GM12878 (cell line): ENCODE measurements around the gene ACTR8. TPM values are rescaled to one million over a fixed set of nuclear protein-coding genes. Genes with fewer than 3 reads are reported as not detected.

ENCODE experiments used
- ATF3 ChIP-seq: IDR thresholded peaks from 2 replicates; pipeline ENCODE4 v1.6.1; 2011; ENCODE audit warnings: low read depth, mild to moderate bottlenecking, low read length, moderate library complexity, borderline replicate concordance; ENCODE audit errors: extremely low read depth
- BRCA1 ChIP-seq: IDR thresholded peaks from 2 replicates; pipeline ENCODE4 v1.6.1; 2011; ENCODE audit warnings: low read depth, low read length, improper control_type of control experiment
- CBX3 ChIP-seq: fragments of 200-600 bp; sonication (generic); IDR thresholded peaks from 2 replicates; pipeline ENCODE4 v1.6.1; 2016; ENCODE audit warnings: low read depth, borderline replicate concordance
- CBX5 ChIP-seq: sonication (generic); IDR thresholded peaks from 2 replicates; pipeline ENCODE4 v1.6.1; 2016; ENCODE audit warnings: low read depth, moderate library complexity, mild to moderate bottlenecking, inconsistent platforms
- CHD1 ChIP-seq: IDR thresholded peaks from 2 replicates; pipeline ENCODE4 v1.6.1; 2012; ENCODE audit warnings: low read depth, low read length, improper control_type of control experiment
- CUX1 ChIP-seq: IDR thresholded peaks from 2 replicates; pipeline ENCODE4 v1.6.1; 2012; ENCODE audit warnings: improper control_type of control experiment, low read depth, low read length; ENCODE audit not compliant: insufficient replicate concordance
- E4F1 ChIP-seq: fragments of 450-650 bp; IDR thresholded peaks from 2 replicates; pipeline ENCODE4 v1.6.1; 2018; ENCODE audit warnings: borderline replicate concordance, mild to moderate bottlenecking; ENCODE audit not compliant: partially characterized antibody
- EED ChIP-seq: sonication (generic); IDR thresholded peaks from 2 replicates; pipeline ENCODE4 v1.6.1; 2016; ENCODE audit warnings: antibody characterized with exemption, low read depth
- EZH2 ChIP-seq: IDR thresholded peaks from 2 replicates; pipeline ENCODE4 v1.6.1; 2012; ENCODE audit warnings: low read depth, mild to moderate bottlenecking, control low read depth, inconsistent platforms, low read length, borderline replicate concordance; ENCODE audit not compliant: control insufficient read depth
- FOS ChIP-seq: IDR thresholded peaks from 3 replicates; pipeline ENCODE4 v1.6.1; 2011; ENCODE audit warnings: borderline replicate concordance; ENCODE audit not compliant: insufficient read length; ENCODE audit errors: extremely low read depth
- GATAD2B ChIP-seq: fragments of 450-650 bp; conservative IDR thresholded peaks from 2 replicates; pipeline ENCODE4 v1.6.1; 2017; ENCODE audit warnings: low read depth, mild to moderate bottlenecking, moderate library complexity
- HDAC2 ChIP-seq: fragments of 200-600 bp; sonication (generic); IDR thresholded peaks from 2 replicates; pipeline ENCODE4 v1.6.1; 2017
- JUNB ChIP-seq: IDR thresholded peaks from 2 replicates; pipeline ENCODE4 v1.6.1; 2016; ENCODE audit warnings: antibody characterized with exemption, mild to moderate bottlenecking
- LARP7 ChIP-seq: fragments of 450-650 bp; IDR thresholded peaks from 2 replicates; pipeline ENCODE4 v1.6.1; 2017; ENCODE audit warnings: mild to moderate bottlenecking
- MYB ChIP-seq: fragments of 150-350 bp; IDR thresholded peaks from 2 replicates; pipeline ENCODE4 v1.6.1; 2014; ENCODE audit warnings: mild to moderate bottlenecking, low read depth, low read length, borderline replicate concordance
- NFXL1 ChIP-seq: fragments of 450-650 bp; IDR thresholded peaks from 2 replicates; pipeline ENCODE4 v1.6.1; 2017; ENCODE audit warnings: antibody characterized with exemption, mild to moderate bottlenecking, borderline replicate concordance
- NFYB ChIP-seq: IDR thresholded peaks from 2 replicates; pipeline ENCODE4 v1.6.1; 2011; ENCODE audit warnings: low read depth, mild to moderate bottlenecking, low read length, improper control_type of control experiment, moderate library complexity; ENCODE audit not compliant: insufficient read depth
- PAX8 ChIP-seq: fragments of 450-650 bp; IDR thresholded peaks from 2 replicates; pipeline ENCODE4 v1.6.1; 2017; ENCODE audit warnings: mild to moderate bottlenecking, moderate library complexity
- RAD51 ChIP-seq: fragments of 450-650 bp; IDR thresholded peaks from 2 replicates; pipeline ENCODE4 v1.6.1; 2016; ENCODE audit warnings: moderate library complexity, mild to moderate bottlenecking, inconsistent platforms
- TCF12 ChIP-seq: IDR thresholded peaks from 2 replicates; pipeline ENCODE4 v1.6.1; 2011; ENCODE audit warnings: low read depth, mild to moderate bottlenecking, low read length
- TCF3 ChIP-seq: IDR thresholded peaks from 2 replicates; pipeline ENCODE4 v1.6.1; 2012; ENCODE audit warnings: low read depth, mild to moderate bottlenecking, low read length, borderline replicate concordance; ENCODE audit not compliant: insufficient read depth
- ZNF622 ChIP-seq: fragments of 450-650 bp; IDR thresholded peaks from 2 replicates; pipeline ENCODE4 v1.6.1; 2017; ENCODE audit warnings: mild to moderate bottlenecking, inconsistent platforms
- polyA plus RNA-seq, 11 experiments: library from polyadenylated mRNA; depleted of rRNA in 4 of 11; unstranded in 6 of 11; stranded (reverse) in 5 of 11; fragments of >200 nt; fragmentation: Nextera tagmentation in 4 of 11; fragmentation: Illumina TruSeq in 1 of 11; extraction: Ambion mirVana in 4 of 11; extraction: Trizol in 1 of 11; gene quantifications; 1 replicate in 1 of 11; 2 replicates in 10 of 11; pipeline versions ENCODE4 v1.2.1 to v1.2.3, GENCODE V29; 2011 to 2016; ENCODE audit warnings: inconsistent platforms in 2 of 11, missing spikeins in 2 of 11, low read depth in 1 of 11
- total RNA-seq, 4 experiments: library from RNA; depleted of rRNA in 3 of 4; stranded (reverse); fragments of >200 nt in 3 of 4; fragmentation: Illumina TruSeq in 1 of 4; extraction: Trizol in 1 of 4; gene quantifications; 2 replicates each; pipeline versions ENCODE4 v1.2.1 to v1.2.3, GENCODE V29; 2013 to 2021

ACTR8 gene
- total and polyA plus RNA-seq, 10 of the 15 experiments (the other 5 are each of a cell fraction or from before 2014, with no cell fraction given), result 5.3 to 35.7 (median 26.4) TPM

GRCh38 chr3:53881691-53882593 lies at the start of gene ACTR8 (continued):
- TF ChIP-seq HDAC2 (no peak), FOS (no peak), E4F1 (no peak), MYB (no peak), PAX8 (no peak), BRCA1 (no peak), LARP7 (peak; percentile 95), CBX3 (no peak), RAD51 (no peak), GATAD2B (peak; percentile 90), TCF3 (0 out of 2 replicates have a peak, but pooled peaks have one; percentile 5), EED (0 out of 2 replicates have a peak, but pooled peaks have one; percentile 49), NFXL1 (no peak), ZNF622 (no peak), CHD1 (0 out of 2 replicates have a peak, but pooled peaks have one; percentile 51), ATF3 (no peak), CBX5 (no peak), EZH2 (no peak), TCF12 (peak; percentile 52; the same call in 1 of the 2 replicates), NFYB (no peak), JUNB (no peak), CUX1 (no peak)
